Suprapubic skin (tissue), 4 donors: ENCODE measurements around the gene ADAMTS12.

Experiments
- CTCF ChIP-seq, 2 donors: fragments of 200-600 bp in 1 of 2; fragments of 450-650 bp in 1 of 2; sonication (generic) in 1 of 2; IDR thresholded peaks; one replicate each; pipeline ENCODE4 v1.5.1; 2016 to 2019; ENCODE audit warnings: antibody characterized with exemption in 2 of 2, mild to moderate bottlenecking in 1 of 2, moderate library complexity in 1 of 2
- EP300 ChIP-seq: sonication (generic); formaldehyde crosslinking; IDR thresholded peaks from one replicate; pipeline ENCODE4 v1.6.1; 2017; ENCODE audit warnings: antibody characterized with exemption
- POLR2AphosphoS5 ChIP-seq, 3 donors: sonication (generic); formaldehyde crosslinking; IDR thresholded peaks; one replicate each; pipeline ENCODE4 v1.6.1; 2017; ENCODE audit warnings: antibody characterized with exemption in 3 of 3

- no peak for TF ChIP-seq CTCF (IDR thresholded peaks at IDR 0.05)
- TF ChIP-seq EP300 = no peak
- TF ChIP-seq POLR2AphosphoS5 (IDR thresholded peaks at IDR 0.05) = no peak
These were observed 37.0 kb downstream of the ADAMTS12 start for GRCh38 chr5:33854733-33855151.
